PC-3 (cell line): ENCODE data around the gene MACROD1. TPM values are rescaled to one million over a fixed set of nuclear protein-coding genes. Genes with fewer than 3 reads are reported as not detected.

Experiments
- ATAC-seq: fragments of 200-7000 bp; cut with Tn5 transposase; 2 replicates; pipeline ENCODE4 v1.9.1; 2020; ENCODE audit warnings: mild to moderate bottlenecking, moderate library complexity
- BruUV-seq: library from RNA; stranded (reverse); fragments of 400-500 nt; replicated peaks from 2 replicates; lab custom pipeline; 2021; lab: Mats Ljungman, UMichigan
- CTCF ChIA-PET: fragments of 300-600 bp; sonication (Branson Sonifier 250); formaldehyde crosslinking; loops from one replicate; lab custom pipeline; 2022; ENCODE audit warnings: antibody characterized with exemption; lab: Charles Lee
- POLR2A ChIA-PET: fragments of 300-600 bp; sonication (Branson Sonifier 250); formaldehyde crosslinking; loops from one replicate; lab custom pipeline; 2022; ENCODE audit warnings: antibody characterized with exemption; ENCODE audit not compliant: unreplicated experiment; lab: Charles Lee
- DNase-seq: peaks from one replicate; pipeline ENCODE4 v3.0.0-alpha.2; 2015
- H2AFZ ChIP-seq: fragments of 300-600 bp; sonication (generic); 2 replicates; pipeline ENCODE4 v1.6.0; 2016; ENCODE audit warnings: antibody characterized with exemption, low read length
- H3F3A ChIP-seq: fragments of 300-600 bp; sonication (generic); one replicate; pipeline ENCODE4 v1.6.0; 2017; ENCODE audit warnings: antibody characterized with exemption, low read length, control low read depth, mild to moderate bottlenecking; ENCODE audit not compliant: unreplicated experiment
- H3K27ac ChIP-seq: fragments of 300-600 bp; sonication (generic); 2 replicates; pipeline ENCODE4 v1.5.1; 2016; ENCODE audit warnings: mild to moderate bottlenecking, low read length
- H3K27me3 ChIP-seq: fragments of 300-600 bp; sonication (generic); 2 replicates; pipeline ENCODE4 v1.6.1; 2016; ENCODE audit warnings: low read length, mixed read lengths
- H3K36me3 ChIP-seq: fragments of 300-600 bp; sonication (generic); 2 replicates; pipeline ENCODE4 v1.6.1; 2016; ENCODE audit warnings: low read depth, mixed run types, low read length, mixed read lengths
- H3K4me1 ChIP-seq: fragments of 300-600 bp; sonication (generic); 2 replicates; pipeline ENCODE4 v1.5.1; 2016; ENCODE audit warnings: low read length; ENCODE audit not compliant: insufficient read depth
- H3K4me2 ChIP-seq: fragments of 300-600 bp; sonication (generic); 2 replicates; pipeline ENCODE4 v1.6.0; 2016; ENCODE audit warnings: low read length
- H3K4me3 ChIP-seq: fragments of 300-600 bp; sonication (generic); 2 replicates; pipeline ENCODE4 v1.5.1; 2016; ENCODE audit warnings: mild to moderate bottlenecking, low read length, mixed read lengths
- H3K79me2 ChIP-seq: fragments of 300-600 bp; sonication (generic); 2 replicates; pipeline ENCODE4 v1.6.1; 2017; ENCODE audit warnings: low read length, mixed read lengths
- H3K9ac ChIP-seq: fragments of 300-600 bp; sonication (generic); 2 replicates; pipeline ENCODE4 v1.6.0; 2016; ENCODE audit warnings: mild to moderate bottlenecking, low read length
- H3K9me2 ChIP-seq: fragments of 300-600 bp; sonication (generic); replicated peaks from 2 replicates; pipeline ENCODE4 v1.6.1; 2016; ENCODE audit warnings: mixed run types, low read length, mixed read lengths
- H3K9me3 ChIP-seq: fragments of 300-600 bp; sonication (generic); 2 replicates; pipeline ENCODE4 v1.6.1; 2016; ENCODE audit warnings: low read length, mixed read lengths
- H4K20me1 ChIP-seq: fragments of 300-600 bp; sonication (generic); 2 replicates; pipeline ENCODE4 v1.6.1; 2016; ENCODE audit warnings: low read length, mixed read lengths
- CTCF ChIP-seq: fragments of 300-600 bp; sonication (generic); conservative IDR thresholded peaks from 2 replicates; pipeline ENCODE4 v1.5.1; 2017; ENCODE audit warnings: antibody characterized with exemption, low read depth, mild to moderate bottlenecking, low read length
- EZH2 ChIP-seq: fragments of 300-600 bp; sonication (generic); IDR thresholded peaks from one replicate; pipeline ENCODE4 v1.6.1; 2017; ENCODE audit warnings: antibody characterized with exemption, mild to moderate bottlenecking, low read length; ENCODE audit not compliant: unreplicated experiment
- EZH2phosphoT487 ChIP-seq: fragments of 300-600 bp; sonication (generic); IDR thresholded peaks from 2 replicates; pipeline ENCODE4 v1.6.1; 2018; ENCODE audit warnings: mild to moderate bottlenecking, antibody characterized with exemption, low read length, borderline replicate concordance
- intact Hi-C: fragments of 100-400 bp; cut with micrococcal nuclease; formaldehyde crosslinking; loops from 2 replicates; pipeline ENCODE4 v1.9.0; 2023
- total RNA-seq: library from RNA; depleted of rRNA; stranded (reverse); fragments of >200 nt; gene quantifications from 2 replicates; pipeline ENCODE4 v1.2.3, GENCODE V29; 2014

The MACROD1 gene
- total RNA-seq, 1 experiment from 2014 or later = 71.4 TPM

DNA sequence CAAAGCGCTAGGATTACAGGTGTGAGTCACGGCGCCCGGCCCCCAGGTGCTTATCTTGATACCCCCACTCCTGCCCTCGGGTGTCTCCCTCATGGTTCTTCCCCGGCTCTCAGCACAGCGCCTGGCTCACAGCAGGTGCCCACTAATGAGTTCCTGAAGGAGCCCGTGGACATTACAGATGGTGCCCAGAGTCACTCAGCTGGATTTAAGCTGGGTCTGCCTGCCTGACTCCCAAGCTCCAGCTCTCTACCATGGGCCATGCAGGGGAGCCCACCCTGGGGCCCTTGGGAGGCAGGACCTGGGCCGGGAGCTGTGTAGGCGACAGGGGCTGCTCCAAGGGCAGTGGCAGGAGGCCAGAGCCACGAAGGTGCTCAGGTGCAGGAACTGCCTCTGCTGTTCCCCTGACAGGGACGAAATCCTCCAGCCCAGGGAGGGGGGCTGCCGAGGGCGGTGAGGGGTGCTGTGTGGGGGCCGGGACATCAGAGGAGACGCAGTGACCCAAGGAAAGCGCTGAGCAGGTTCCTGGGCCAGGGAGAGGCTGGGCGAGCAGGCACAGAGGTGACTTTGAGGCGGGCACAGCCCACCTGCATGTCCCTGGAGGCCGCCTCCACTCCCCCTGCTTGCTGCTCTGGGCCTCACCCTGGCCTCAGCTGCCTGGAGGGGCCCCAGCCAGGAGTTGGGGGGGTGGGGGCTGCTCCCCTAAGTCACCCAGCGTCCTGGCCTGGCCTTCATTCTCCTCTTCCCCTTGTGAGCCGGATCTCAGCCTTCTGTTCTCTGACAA lies 144.7 kb downstream of the MACROD1 start:
- Histone ChIP-seq H3F3A (no peaks in the 10 kb centered on the region), H3K36me3 (no peaks in the 10 kb centered on the region), H3K27me3 (no peaks in the 10 kb centered on the region), H2AFZ (no peak overlapping the region), H3K27ac (no peak overlapping the region), H3K9me2 (no peaks in the 10 kb centered on the region), H3K4me1 (no peaks in the 10 kb centered on the region), H3K9ac (no peak overlapping the region), H3K4me2 (no peak overlapping the region), H3K4me3 (no peak overlapping the region), H3K9me3 (no peaks in the 10 kb centered on the region), H4K20me1 (no peaks in the 10 kb centered on the region), H3K79me2 (no peaks in the 10 kb centered on the region)
- ChIA-PET CTCF (no interaction called here), POLR2A (interaction anchor here (0.6 kb wide), 1 partner anchor 135 kb away, joined by 8 read pairs; no protein-coding TSS in a partner anchor)
- TF ChIP-seq EZH2phosphoT487 (no peak), EZH2 (no peak), CTCF (no peak)
- no TSS peak for BruUV-seq
- no peak for DNase-seq
- ATAC-seq = no peak
- intact Hi-C loops = no loop called here

- no peak overlapping the region for H3K4me3 ChIP-seq
- no peaks in the 10 kb centered on the region for H3K4me1 ChIP-seq
- H3K27me3 ChIP-seq = no peaks in the 10 kb centered on the region
- no peak overlapping the region for H3K9ac ChIP-seq
- CTCF ChIA-PET = no interaction called here
- H3K79me2 ChIP-seq = no peaks in the 10 kb centered on the region
- no peak overlapping the region for H2AFZ ChIP-seq
- POLR2A ChIA-PET = no interaction called here
- H3K4me2 ChIP-seq = no peak overlapping the region
- BruUV-seq = no TSS peak
- no peak for TF ChIP-seq EZH2
- no peak for TF ChIP-seq CTCF
- TF ChIP-seq EZH2phosphoT487 = no peak
- no peak for DNase-seq
- ATAC-seq = no peak
- intact Hi-C loops = no loop called here
- no peaks in the 10 kb centered on the region for H3F3A ChIP-seq
- H3K9me2 ChIP-seq = no peaks in the 10 kb centered on the region
- no peak overlapping the region for H3K27ac ChIP-seq
- H3K9me3 ChIP-seq = no peaks in the 10 kb centered on the region
- H4K20me1 ChIP-seq = no peaks in the 10 kb centered on the region
- no peaks in the 10 kb centered on the region for H3K36me3 ChIP-seq
These were observed 146.5 kb downstream of the MACROD1 start for GRCh38 chr11:64019106-64020037.
